Ureter (tissue), 1 donor: ENCODE data around the gene TRIM72. TPM values are rescaled to one million over a fixed set of nuclear protein-coding genes. Genes with fewer than 3 reads are reported as not detected.

ENCODE experiments used
- total RNA-seq: library from RNA; stranded (reverse); gene quantifications from one replicate; pipeline ENCODE4 v1.2.4, GENCODE V29; 2023
- donor health status: DM: yes; HTN: yes; CAD: no.

Gene TRIM72
- total RNA-seq, 1 donor from 2014 or later: not detected

Other genes starting within 250 kb of the TRIM72 start
- gene HSD3B7, start 228.9 kb upstream of the TRIM72 start, total RNA-seq: 14.8 TPM
- gene STX1B, start 203.5 kb upstream of the TRIM72 start, total RNA-seq: 1.6 TPM
- gene STX4, start 180.6 kb upstream of the TRIM72 start, total RNA-seq: 55.0 TPM
- gene ZNF668, start 139.9 kb upstream of the TRIM72 start, total RNA-seq: 12.8 TPM
- gene ZNF646, start 139.7 kb upstream of the TRIM72 start, total RNA-seq: 18.3 TPM
- gene PRSS53, start 125.2 kb upstream of the TRIM72 start, total RNA-seq: 1.2 TPM
- 42.1 TPM for gene VKORC1, start 119.3 kb upstream of the TRIM72 start, total RNA-seq
- gene BCKDK, start 105.7 kb upstream of the TRIM72 start, total RNA-seq: 29.8 TPM
- 77.9 TPM for gene KAT8, start 96.5 kb upstream of the TRIM72 start, total RNA-seq
- 17.0 TPM for gene PRSS8, start 78.4 kb upstream of the TRIM72 start, total RNA-seq
- 1.1 TPM for gene PRSS36, start 64.1 kb upstream of the TRIM72 start, total RNA-seq
- 390 TPM for gene FUS, start 34.0 kb upstream of the TRIM72 start, total RNA-seq
- 39.6 TPM for gene PYCARD, start 11.4 kb upstream of the TRIM72 start, total RNA-seq
- gene PYDC1, start 3.0 kb downstream of the TRIM72 start, total RNA-seq: not detected
- gene ITGAM, start 45.9 kb downstream of the TRIM72 start, total RNA-seq: 4.4 TPM
- 9.6 TPM for gene ITGAX, start 141.1 kb downstream of the TRIM72 start, total RNA-seq
- not detected for gene ITGAD, start 179.2 kb downstream of the TRIM72 start, total RNA-seq
- gene COX6A2, start 214.2 kb downstream of the TRIM72 start, total RNA-seq: not detected
- gene ZNF843, start 228.7 kb downstream of the TRIM72 start, total RNA-seq: 1.0 TPM
- gene ARMC5, start 245.4 kb downstream of the TRIM72 start, total RNA-seq: 9.7 TPM